ENCODE results near the gene UEVLD.

Gene UEVLD

GRCh38 chr11:18502352-18502751, 86.2 kb downstream of the UEVLD start:
- DNase-seq (ENCODE audit: low read depth in 4 of 4, low spot score in 1 of 4), result no peak

- no peak for DNase-seq (ENCODE audit: low read depth in 4 of 4, low spot score in 1 of 4)
Measured at GRCh38 chr11:18501629-18502028, 86.9 kb downstream of the UEVLD start.

GRCh38 chr11:18498039-18498438, 90.5 kb downstream of the UEVLD start:
- DNase-seq (ENCODE audit: low read depth in 4 of 4, low spot score in 1 of 4), result no peak

- no peak for DNase-seq (ENCODE audit: low read depth in 4 of 4, low spot score in 1 of 4)
Measured at GRCh38 chr11:18495703-18496102, 92.8 kb downstream of the UEVLD start.

- DNase-seq (ENCODE audit: low read depth in 4 of 4, low spot score in 1 of 4), result no peak
Measured at GRCh38 chr11:18495271-18495670, 93.3 kb downstream of the UEVLD start.

GRCh38 chr11:18493310-18493709, 95.2 kb downstream of the UEVLD start:
- no peak for DNase-seq (ENCODE audit: low read depth in 4 of 4, low spot score in 1 of 4)

- no peak for DNase-seq (ENCODE audit: low read depth in 4 of 4, low spot score in 1 of 4)
Measured at GRCh38 chr11:18492888-18493287, 95.6 kb downstream of the UEVLD start.

- DNase-seq (ENCODE audit: low read depth in 4 of 4, low spot score in 1 of 4), result no peak
Measured at GRCh38 chr11:18491924-18492323, 96.6 kb downstream of the UEVLD start.

- no peak for DNase-seq (ENCODE audit: low read depth in 4 of 4, low spot score in 1 of 4)
Measured at GRCh38 chr11:18490736-18491485, 97.6 kb downstream of the UEVLD start.

- DNase-seq (ENCODE audit: low read depth in 4 of 4, low spot score in 1 of 4), result no peak
Measured at GRCh38 chr11:18490319-18490718, 98.2 kb downstream of the UEVLD start.

- no peak for DNase-seq (ENCODE audit: low read depth in 4 of 4, low spot score in 1 of 4)
Measured at GRCh38 chr11:18485913-18486528, 102.5 kb downstream of the UEVLD start.
